ENCODE data around the gene DAP.

DNA sequence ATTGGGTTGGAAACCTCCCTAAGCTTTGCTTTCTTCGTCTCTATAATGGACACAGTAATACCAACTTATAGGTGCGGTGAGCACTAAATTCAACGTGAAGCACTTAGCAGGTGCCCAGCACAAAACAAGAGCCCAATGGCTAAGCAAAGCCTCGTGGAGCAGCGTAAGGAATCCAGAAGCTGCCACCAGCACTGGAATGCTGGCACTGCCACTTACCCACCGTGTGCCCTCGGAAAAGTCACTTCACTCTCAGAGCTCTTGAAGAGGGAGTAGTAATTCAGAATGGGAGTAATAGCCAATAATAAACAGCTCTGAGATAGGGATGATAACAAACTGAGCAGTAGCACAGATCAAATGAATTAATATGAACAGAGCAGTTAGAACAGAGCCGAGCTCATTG lies 16.4 kb downstream of the DAP start:
- TF ChIP-seq, protein P1, sequence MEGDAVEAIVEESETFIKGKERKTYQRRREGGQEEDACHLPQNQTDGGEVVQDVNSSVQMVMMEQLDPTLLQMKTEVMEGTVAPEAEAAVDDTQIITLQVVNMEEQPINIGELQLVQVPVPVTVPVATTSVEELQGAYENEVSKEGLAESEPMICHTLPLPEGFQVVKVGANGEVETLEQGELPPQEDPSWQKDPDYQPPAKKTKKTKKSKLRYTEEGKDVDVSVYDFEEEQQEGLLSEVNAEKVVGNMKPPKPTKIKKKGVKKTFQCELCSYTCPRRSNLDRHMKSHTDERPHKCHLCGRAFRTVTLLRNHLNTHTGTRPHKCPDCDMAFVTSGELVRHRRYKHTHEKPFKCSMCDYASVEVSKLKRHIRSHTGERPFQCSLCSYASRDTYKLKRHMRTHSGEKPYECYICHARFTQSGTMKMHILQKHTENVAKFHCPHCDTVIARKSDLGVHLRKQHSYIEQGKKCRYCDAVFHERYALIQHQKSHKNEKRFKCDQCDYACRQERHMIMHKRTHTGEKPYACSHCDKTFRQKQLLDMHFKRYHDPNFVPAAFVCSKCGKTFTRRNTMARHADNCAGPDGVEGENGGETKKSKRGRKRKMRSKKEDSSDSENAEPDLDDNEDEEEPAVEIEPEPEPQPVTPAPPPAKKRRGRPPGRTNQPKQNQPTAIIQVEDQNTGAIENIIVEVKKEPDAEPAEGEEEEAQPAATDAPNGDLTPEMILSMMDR (IDR thresholded peaks at IDR 0.05; ENCODE audit: insufficient read depth, low read length, poor library complexity, severe bottlenecking), result no peak
- TF ChIP-seq EZH2phosphoT487 (conservative IDR thresholded peaks at IDR 0.05; ENCODE audit: low read length), result no peak

Data from SU-DHL-6 (cell line).